Erythroblast (primary cell): ENCODE results near the gene ZNF429.

Source experiments
- GATA1 ChIP-seq: IDR thresholded peaks from 2 replicates; pipeline ENCODE4 v1.6.1; 2011; ENCODE audit warnings: low read depth, mild to moderate bottlenecking, control low read depth, low read length, moderate library complexity
- POLR2A ChIP-seq: IDR thresholded peaks from 2 replicates; pipeline ENCODE4 v1.6.1; 2011; ENCODE audit warnings: mild to moderate bottlenecking, low read length

GRCh38 chr19:21485926-21486325, 19.5 kb upstream of the ZNF429 start:
- TF ChIP-seq POLR2A, result no peak
- TF ChIP-seq GATA1, result no peak
